Regular cardiac myocyte (primary cell): ENCODE data around the gene EFEMP1. TPM values are rescaled to one million over a fixed set of nuclear protein-coding genes. Genes with fewer than 3 reads are reported as not detected.

Experiments used
- total RNA-seq: library from RNA; depleted of rRNA; stranded (reverse); fragments of >200 nt; gene quantifications from 2 replicates; pipeline ENCODE4 v1.2.3, GENCODE V29; 2014

EFEMP1 gene, protein sequence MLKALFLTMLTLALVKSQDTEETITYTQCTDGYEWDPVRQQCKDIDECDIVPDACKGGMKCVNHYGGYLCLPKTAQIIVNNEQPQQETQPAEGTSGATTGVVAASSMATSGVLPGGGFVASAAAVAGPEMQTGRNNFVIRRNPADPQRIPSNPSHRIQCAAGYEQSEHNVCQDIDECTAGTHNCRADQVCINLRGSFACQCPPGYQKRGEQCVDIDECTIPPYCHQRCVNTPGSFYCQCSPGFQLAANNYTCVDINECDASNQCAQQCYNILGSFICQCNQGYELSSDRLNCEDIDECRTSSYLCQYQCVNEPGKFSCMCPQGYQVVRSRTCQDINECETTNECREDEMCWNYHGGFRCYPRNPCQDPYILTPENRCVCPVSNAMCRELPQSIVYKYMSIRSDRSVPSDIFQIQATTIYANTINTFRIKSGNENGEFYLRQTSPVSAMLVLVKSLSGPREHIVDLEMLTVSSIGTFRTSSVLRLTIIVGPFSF
- total RNA-seq = 616 and 2,583 TPM in 2 replicates

DNA sequence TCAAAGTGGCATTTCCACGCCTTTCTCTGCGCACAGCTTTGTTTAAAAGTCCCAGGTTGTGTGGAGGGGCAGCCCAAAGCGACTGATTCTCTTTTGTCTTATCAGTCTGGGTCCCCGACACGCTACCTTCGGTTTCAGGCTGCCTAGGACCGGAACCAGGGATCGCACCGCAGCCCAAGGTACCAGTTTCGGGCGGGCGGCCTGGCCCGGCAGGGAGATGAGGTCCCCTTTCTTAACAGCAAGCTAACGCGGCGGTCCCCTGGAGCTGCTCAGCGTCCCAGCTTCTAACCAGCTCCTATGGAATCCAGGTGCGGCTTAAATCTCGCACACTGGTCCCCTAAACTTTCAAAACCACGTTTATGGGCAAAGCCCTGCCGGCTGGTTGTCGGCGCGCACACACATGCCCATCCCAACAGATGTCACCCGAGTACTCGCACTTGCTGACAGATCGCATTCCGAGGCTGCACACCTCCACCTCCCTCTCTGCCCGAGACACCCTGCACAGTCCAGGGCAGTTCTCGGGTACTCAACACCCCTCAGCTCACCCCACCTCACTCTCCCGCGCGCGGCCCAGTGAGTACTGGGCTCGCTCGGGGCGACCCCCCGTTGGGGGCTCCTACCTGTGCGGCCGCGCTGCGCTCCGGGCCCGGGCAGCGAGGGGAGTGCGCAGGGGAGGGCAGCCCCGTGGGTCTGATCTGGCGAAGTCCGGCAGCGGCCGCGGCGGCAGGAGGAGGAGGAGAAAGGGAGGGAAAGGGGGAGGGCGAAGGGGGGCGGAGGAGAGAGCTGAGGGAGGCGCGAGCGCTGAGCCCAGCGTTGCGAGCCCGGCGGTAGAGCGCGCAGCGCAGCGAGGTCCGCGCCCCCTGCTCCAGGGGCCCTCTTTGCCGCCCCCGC lies at the start of gene EFEMP1:
Gene EFEMP1 (minus strand): TSS at position 692 of the 891 bp plus-strand sequence. CDS start 1,342 bp downstream, outside the sequence.

Other genes starting within 250 kb of the EFEMP1 start
- 22.3 and 36.4 TPM in 2 replicates for gene PNPT1, start 229.9 kb downstream of the EFEMP1 start, total RNA-seq